ENCODE measurements around the gene OOSP3. TPM values are rescaled to one million over a fixed set of nuclear protein-coding genes. Genes with fewer than 3 reads are reported as not detected.

Gene OOSP3
- total and polyA plus RNA-seq, 8 donors = not detected

DNA sequence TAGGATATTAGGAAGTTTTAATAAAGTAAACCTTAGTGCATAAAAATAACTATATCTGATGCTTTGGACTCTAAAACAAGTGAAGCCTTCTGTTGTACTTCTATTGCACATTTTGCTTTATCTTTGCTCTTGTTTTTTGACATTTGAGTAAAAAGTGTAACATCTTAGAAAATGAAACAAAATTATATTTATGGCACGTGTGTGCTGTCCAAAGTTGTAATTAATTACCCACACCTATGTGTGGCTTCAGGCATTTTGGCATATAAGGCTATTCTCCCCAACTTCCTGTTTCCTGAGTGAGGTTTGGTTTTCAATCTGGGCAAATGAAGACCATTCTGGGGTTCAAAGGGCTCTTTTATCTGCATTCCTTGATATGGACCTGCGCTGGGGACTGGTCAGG is 59.5 kb downstream of the OOSP3 start, which contains the start of gene OOSP1:
Gene OOSP1, plus strand, starts transcription at position 301 of the 400 bp plus-strand sequence. Its CDS starts 23 bp downstream, at position 324.
- no peak within 1 kb of the TSS for H3K27ac ChIP-seq
- no peak within 1 kb of the TSS for H3K4me3 ChIP-seq
- intact Hi-C loops (cut with DNase I) = no loop called here
- H3K27me3 ChIP-seq = no peaks in the 10 kb centered on the region
- WGBS, 2 donors = 31 to 36% methylated on average over 2 of the region's 2 CpGs
- DNase-seq = no peak
- ATAC-seq = no peak
- no peak for FAIRE-seq
- H3K4me1 ChIP-seq = no peaks in the 10 kb centered on the region
- H3K9me3 ChIP-seq = no peaks in the 10 kb centered on the region
- TF ChIP-seq, protein P1, sequence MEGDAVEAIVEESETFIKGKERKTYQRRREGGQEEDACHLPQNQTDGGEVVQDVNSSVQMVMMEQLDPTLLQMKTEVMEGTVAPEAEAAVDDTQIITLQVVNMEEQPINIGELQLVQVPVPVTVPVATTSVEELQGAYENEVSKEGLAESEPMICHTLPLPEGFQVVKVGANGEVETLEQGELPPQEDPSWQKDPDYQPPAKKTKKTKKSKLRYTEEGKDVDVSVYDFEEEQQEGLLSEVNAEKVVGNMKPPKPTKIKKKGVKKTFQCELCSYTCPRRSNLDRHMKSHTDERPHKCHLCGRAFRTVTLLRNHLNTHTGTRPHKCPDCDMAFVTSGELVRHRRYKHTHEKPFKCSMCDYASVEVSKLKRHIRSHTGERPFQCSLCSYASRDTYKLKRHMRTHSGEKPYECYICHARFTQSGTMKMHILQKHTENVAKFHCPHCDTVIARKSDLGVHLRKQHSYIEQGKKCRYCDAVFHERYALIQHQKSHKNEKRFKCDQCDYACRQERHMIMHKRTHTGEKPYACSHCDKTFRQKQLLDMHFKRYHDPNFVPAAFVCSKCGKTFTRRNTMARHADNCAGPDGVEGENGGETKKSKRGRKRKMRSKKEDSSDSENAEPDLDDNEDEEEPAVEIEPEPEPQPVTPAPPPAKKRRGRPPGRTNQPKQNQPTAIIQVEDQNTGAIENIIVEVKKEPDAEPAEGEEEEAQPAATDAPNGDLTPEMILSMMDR (IDR thresholded peaks at IDR 0.05) = no peak
- H3K36me3 ChIP-seq = no peaks in the 10 kb centered on the region

DNA sequence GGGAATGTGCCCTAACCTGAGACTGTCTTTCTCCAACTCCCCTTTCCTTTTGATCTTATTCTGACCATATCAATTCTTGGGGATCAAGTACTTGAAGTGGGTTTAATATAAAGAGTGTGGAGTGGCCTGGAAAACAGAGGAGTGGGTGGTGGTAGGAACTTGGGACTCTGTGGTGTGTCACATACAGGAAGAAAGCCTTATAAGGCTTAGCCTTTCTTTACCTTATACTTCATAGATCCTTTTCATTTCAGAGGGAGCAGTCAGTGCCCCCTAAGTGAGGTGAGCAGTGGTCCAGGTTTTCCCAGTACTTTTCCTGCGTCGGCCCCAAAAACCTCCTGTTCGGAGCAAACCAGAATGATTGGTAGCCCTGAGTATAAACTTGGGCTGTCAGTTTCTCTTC is 60.1 kb downstream of the OOSP3 start:
- ATAC-seq = no peak
- 87 to 93% methylated on average over 3 of the region's 3 CpGs for WGBS, 2 donors

DNA sequence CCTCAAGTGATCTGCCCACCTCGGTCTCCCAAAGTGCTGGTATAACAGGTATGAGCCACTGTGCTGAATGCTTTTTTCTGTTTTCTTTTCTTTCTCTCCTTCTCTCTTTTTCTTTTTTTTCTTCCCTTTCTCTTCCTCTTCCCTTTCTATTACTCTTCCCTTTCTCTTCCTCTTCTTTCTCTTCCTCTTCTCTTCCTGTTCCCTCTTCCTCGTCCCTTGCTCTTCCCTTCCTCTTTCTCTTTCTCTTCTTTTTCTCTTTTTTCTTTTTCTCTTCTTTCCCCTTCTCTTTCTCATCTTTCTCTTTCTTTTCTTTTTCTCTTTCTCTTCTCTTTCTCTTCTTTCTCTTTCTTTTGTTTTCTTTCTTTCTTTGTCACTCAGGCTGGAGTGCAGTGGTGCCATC is 60.9 kb downstream of the OOSP3 start:
- whole genome bisulfite sequencing, 2 donors = 82 to 84% methylated on average over 2 of the region's 2 CpGs
- H3K4me3 ChIP-seq = no peak overlapping the region
- ATAC-seq = no peak

More for the DNA sequence above, 60.1 kb downstream of the OOSP3 start:
- Histone ChIP-seq H3K27ac (no peak overlapping the region), H3K4me3 (no peak overlapping the region), H3K27me3 (no peaks in the 10 kb centered on the region), H3K9me3 (no peaks in the 10 kb centered on the region), H3K4me1 (no peaks in the 10 kb centered on the region), H3K36me3 (no peaks in the 10 kb centered on the region)
- FAIRE-seq (no peak), DNase-seq (no peak)
- TF ChIP-seq, protein P1 (IDR thresholded peaks at IDR 0.05) = no peak
- intact Hi-C loops (cut with DNase I) = no loop called here

DNA sequence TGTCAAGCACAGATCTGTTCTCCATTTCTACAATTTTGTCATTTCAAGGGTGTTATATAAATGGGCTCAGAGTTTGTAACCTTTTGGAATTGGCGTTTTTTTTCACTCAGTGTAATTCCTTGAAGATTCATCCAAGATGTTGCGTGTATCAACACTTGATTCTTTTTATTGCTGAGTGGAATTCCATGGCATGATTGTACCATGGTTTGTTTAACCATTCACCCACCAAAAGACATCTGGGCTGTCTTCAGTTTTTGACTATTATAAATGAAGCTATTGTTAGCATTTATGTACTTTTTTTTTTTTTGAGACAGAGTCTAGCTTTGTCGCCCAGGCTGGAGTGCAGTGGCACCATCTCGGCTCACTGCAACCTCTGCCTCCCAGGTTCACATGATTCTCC is 62.5 kb downstream of the OOSP3 start:
- intact Hi-C loops (cut with DNase I) = no loop called here
- no peak overlapping the region for H3K27ac ChIP-seq
- DNase-seq = no peak
- H3K9me3 ChIP-seq = no peaks in the 10 kb centered on the region
- no peaks in the 10 kb centered on the region for H3K36me3 ChIP-seq
- TF ChIP-seq, protein P1 (IDR thresholded peaks at IDR 0.05) = no peak
- FAIRE-seq = no peak
- ATAC-seq = no peak
- no peaks in the 10 kb centered on the region for H3K27me3 ChIP-seq
- H3K4me3 ChIP-seq = no peak overlapping the region
- WGBS, 2 donors = 70 to 90% methylated on average over 4 of the region's 4 CpGs
- no peaks in the 10 kb centered on the region for H3K4me1 ChIP-seq

More for the DNA sequence above, 60.9 kb downstream of the OOSP3 start:
- no peaks in the 10 kb centered on the region for H3K27me3 ChIP-seq
- TF ChIP-seq, protein P1 (IDR thresholded peaks at IDR 0.05) = no peak
- no peaks in the 10 kb centered on the region for H3K36me3 ChIP-seq
- H3K9me3 ChIP-seq = no peaks in the 10 kb centered on the region
- H3K27ac ChIP-seq = no peak overlapping the region
- no peaks in the 10 kb centered on the region for H3K4me1 ChIP-seq
- FAIRE-seq = no peak
- DNase-seq = no peak
- intact Hi-C loops (cut with DNase I) = no loop called here

DNA sequence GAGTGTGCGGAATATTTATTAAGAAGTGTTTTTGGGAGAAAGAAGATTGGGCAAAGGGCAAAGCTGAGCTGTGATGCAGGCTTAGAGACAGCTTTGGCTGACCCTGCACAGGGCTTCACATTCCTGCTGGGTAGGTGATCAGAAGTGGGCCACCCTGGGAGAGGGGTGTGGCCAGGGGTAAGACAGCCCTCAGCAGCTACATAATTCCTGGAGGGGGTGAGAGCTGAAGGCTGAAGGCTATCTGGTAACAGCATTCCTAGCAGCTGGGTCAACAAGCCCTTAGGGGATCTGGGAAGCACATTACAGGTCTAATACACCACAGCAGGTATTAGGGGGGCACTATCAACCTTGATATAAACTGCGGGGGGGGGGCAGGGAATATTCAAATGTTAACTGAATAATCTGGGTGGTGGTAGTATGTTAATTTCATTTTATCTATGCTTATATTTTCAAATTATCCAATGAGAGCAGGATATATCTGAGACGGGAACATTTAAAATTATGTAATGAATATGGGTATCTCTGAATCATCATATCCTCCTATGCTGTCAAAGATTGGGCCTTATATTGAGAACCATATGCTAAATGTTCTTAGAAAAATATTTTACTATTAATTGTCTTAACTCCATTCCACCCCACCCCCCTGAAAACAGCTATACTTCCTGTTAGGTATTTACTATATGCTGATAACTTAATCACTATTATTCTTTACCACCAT is 65.6 kb downstream of the OOSP3 start:
- TF ChIP-seq, protein P1 (IDR thresholded peaks at IDR 0.05) = no peak
- DNase-seq = no peak
- H3K4me1 ChIP-seq = no peaks in the 10 kb centered on the region
- ATAC-seq = no peak
- H3K27me3 ChIP-seq = no peaks in the 10 kb centered on the region
- intact Hi-C loops (cut with DNase I) = no loop called here
- no peak for FAIRE-seq
- no peaks in the 10 kb centered on the region for H3K36me3 ChIP-seq
- WGBS, 2 donors = 81 to 86% methylated on average over 3 of the region's 3 CpGs
- no peak overlapping the region for H3K27ac ChIP-seq
- H3K9me3 ChIP-seq = no peaks in the 10 kb centered on the region
- H3K4me3 ChIP-seq = no peak overlapping the region
